A172 (cell line): ENCODE data around the gene CDON. TPM values are rescaled to one million over a fixed set of nuclear protein-coding genes. Genes with fewer than 3 reads are reported as not detected.

Experiments
- DNase-seq: peaks from one replicate; pipeline ENCODE4 v3.0.0-alpha.2; 2015; ENCODE audit warnings: low spot score
- total RNA-seq: library from RNA; depleted of rRNA; stranded (reverse); fragments of >200 nt; shearing (Covaris generic); gene quantifications from 2 replicates; pipeline ENCODE4 v1.2.3, GENCODE V29; 2014

Gene CDON
- total RNA-seq, 1 experiment from 2014 or later = 8.9 TPM

DNA sequence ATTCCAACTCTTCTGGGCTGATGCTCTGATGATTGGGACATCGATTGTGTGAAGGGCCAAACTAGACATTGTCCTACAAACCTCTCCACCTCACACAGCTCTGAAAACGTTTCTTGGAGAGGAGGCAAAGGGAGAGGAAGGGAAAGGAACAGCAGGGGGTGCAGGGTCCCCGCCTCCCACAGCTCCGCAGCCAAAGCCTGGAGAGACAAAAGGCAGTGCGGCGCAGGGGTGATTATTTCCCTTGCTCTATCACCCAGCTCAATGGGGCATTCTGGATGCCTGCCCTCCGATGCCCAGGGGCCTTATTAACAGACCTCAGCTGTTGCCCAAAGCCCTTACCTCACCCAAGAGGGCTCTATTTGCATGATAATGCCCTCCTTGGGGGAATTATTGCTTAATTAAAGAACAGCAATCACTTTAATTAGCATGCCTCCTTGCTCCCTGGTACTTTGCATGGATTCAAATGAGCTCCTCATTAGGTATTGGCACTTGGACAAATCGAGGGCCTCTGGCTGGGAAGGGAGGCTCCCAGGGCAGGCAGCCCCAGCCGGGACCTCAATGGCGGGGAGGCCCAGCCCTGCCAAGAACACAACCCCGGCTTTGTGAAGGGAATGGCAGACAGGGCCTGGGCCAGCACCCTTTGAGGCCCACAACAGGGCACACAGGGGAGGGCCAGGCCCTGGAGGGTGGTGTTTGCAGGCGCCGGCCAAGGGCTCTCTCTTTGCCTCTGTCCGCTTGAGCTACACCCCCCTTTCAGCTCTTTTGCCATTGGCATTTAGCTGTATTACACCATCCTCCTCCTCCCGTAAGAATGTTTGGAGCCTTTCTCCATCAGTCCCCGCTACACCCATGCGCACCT is 19.8 kb upstream of the CDON start:
- no peak for DNase-seq

DNA sequence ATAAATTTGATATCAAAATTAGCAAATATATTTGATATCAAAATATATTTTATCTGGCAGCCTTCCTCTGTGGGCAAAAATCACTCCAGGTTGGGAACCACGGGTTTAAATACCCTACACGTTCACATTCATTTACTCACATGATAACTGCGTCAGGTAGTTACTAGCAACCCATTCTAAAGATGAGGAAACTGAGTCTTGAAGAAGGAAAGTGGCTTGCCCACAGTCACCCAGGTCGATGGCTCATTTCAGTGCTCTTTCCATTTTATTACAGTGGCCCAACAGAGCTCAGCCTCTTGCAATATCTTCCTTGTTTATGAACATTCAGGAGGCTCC is 19.2 kb upstream of the CDON start:
- no peak for DNase-seq

DNA sequence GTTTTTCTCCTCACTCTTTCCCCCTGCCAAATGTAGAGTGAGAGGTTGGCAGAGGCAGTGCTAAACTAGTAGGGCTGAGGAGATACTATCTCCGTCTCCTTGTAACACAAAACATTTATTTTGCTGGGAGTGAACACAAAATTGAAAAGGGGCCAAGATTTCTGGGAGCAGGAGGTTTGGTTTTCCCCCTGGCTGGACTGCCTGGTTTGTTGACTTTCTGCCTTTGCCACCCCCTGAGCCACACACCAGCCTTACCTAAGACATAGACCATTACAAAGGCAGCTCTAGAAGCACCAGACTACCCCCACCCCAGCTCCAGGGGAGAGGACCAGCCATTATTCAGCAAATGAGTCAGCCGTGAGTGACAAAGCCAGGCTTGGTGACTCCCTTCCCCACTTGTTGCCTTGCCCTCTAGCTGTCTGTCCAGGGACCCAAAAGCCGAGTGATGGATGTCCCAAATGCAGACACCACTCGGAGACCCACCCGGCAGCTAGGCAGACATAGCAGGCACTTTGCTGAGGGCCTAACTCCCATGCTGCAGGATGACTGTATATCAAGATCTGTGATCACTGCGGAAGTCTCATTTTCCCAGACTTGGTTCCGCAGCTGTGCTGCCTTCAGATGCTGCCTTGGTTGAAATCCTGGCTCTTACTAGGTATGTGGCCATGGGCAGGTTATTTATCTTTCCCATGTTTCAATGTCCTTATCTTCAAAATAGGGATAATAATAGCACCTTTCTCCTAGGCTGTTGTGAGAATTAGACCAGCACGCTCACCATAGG is 17.7 kb upstream of the CDON start:
- DNase-seq = peak; percentile 53

DNA sequence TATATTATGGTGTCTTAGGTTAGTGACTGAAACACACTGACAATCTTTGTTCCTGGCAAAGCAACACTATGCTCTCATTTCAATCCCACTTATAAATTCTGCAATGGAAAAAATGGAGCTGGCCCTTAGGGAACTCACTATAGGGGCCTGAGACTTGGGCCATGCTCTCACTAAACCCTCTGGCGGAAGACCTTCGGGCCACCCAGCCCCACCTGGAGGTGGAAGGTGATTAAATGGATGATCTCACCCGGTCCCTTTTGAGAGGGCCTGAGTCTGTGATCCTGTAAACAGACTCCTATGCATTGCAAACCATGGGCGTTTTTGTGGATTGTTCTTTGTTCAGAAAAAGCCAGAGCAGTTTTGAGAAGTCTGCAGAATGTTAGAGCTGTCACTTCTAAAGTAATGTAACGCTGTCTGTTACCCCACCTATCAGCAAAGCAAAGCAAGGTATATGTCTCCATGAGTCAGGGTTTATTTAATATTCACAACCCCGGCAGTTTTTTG is 17.0 kb upstream of the CDON start:
- no peak for DNase-seq

DNA sequence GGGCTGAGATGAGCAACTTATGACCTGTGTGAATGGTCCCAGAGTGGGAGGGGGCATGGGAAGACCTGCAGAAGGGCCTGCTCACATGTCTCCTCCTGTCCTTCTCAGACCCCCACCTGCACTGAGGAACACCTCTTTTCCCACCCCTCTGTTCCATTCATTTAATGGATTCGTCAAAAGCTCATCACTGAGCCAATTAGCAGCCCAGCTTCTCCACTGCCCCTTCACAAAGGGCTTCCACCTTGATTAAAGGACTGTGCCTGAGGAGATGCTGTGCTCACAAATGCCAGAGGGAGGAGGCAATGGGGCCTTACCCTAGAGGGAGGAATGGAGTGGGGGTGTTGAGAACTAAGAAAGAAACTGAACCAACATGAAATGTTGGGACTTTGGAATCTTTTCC is 14.0 kb upstream of the CDON start:
- no peak for DNase-seq

DNA sequence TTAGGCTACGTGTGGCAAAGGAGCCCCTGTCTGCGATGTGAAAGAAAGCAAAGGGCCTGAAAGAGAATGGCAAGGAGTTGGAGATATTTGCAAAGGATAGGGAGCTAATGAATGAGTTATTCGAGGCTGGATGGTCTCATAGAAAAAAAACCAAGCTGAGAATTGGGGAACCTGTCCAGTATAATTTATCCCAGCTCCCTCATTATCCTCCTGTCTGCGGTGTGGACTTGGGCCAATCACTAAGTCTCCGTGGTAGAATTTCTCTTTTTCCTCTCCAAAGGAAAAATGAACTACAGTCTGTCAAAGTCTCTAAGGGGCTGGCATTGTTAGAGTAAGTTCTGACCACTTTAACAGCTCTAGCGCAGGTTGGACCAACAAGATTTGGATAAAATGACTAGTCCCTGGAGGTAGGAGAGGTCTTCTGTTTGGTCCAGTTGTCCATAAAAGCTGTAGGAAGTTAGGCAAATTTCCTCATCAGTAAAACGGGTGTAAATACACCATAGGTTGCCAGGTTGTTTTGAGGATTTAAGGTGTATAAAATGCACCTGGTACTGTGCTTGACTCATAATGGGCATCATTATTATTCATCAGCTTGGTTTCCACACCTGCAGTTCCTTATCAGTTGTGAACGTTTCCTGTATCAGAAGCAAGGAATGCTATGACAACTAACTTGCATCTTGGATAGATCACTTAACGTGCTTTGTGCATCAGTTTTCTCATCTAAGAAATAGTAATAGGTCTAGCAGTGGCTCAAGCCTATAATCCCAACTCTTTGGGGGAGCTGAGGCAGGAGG is 10.3 kb upstream of the CDON start:
- no peak for DNase-seq

DNA sequence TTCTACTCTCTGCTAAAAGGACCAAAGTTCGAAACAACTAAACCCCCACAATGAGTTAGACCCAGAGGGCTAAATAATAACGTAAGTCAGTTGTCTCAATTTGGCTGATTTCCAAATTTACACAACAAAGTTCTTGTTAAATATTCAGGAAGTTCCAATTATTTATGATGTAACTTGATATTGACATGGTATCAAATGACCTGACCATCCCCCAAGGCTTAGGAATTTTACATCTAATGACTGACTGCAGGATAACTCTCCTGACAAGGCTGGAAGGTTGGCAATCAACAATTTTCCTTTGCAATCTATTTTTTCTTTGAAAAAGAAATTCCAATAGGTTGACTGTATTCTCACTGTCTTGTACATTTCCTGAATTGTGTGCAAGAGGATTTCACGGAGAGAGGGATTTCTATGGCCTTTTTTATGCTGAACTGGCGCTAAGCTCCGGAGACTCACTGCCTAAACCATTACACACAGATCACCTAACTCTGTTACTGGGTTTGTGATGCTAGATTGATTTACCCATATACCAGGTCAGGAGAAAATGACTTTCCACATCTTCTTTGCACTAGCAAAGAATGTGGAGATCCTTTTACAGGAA is 9.6 kb upstream of the CDON start:
- no peak for DNase-seq

DNA sequence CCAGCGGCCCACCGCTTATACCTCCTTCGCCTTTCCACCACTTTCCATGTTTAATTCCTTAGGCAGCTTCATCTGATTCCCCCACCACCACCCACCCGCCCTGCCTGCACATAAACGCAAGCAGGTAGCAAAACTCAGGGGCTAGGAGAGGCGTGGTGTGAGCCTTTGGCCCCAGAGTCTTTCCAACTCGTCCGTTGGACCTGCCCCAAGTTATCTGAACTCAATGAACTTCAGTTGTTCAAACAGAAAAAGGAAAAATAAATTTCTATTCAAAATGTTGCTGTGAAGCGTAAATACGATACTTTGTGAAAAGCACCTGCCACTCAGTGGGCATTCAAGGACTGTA is 814 bp upstream of the CDON start:
- DNase-seq = no peak

DNA sequence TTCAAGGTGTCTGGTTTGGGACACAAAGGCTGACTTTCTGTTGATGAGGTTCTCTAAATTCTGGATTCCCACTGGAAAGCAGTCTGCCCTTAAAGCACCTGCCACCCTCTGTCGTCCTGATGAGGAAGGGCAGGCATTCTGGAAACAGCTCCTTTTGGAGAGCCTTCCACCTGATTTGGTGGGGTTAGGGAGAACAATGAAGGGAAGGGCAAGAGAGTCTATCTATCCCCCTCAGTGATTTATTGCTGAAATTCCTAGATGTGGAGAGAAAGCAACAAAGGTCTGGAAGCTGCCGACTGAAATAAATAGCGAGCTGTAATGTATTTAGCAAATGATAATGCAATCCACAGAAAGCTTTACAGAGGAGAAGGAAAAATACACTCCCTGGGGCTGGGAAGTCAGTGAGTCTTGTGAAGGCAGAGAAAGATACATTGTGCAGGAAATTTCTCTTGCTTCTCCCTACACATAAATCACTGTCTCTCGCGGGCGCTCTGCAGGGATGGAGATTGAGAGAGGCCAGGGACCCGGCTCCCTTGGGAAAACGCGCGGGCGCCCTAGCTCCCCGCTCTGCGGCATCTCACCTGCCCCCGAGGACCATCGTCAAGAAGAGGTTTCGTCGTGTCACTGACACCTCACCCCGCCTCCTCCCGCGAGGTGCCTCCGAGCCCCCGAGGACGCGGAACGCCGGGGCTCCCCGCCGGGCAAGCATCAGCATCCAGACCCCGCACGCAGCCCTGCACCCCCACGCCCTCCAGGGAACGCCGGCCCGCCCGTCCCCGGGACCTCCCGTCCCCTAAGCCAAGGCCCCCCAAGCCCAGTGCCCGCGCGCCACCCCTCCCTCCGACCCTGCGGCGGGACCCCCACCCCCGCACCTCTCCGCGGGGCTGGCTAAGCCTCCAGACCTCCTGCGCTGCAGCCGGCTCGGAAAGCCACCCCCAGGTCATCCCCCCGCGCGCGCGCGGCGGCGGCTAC is 673 bp downstream of the CDON start:
- peak; percentile 14 for DNase-seq

DNA sequence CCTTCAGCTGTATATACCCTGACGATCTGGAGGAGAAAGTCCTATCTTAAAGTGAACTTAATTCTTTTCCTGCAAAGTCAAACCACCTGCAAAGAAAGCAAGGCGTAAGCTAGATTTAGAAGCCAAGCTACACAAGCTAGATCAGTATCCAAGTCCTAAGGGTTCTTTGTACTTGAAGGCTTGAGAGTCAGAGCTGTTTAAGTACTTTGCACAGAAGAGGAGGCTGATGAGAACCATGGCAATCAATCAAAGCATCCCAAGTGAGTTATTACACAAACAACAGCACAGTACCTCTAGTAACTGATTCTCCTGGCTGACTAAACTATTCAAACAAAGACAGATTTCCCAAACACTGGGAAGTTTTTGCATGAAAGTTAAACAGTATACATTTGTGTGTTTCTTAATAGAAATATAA is 1.9 kb downstream of the CDON start:
- DNase-seq = no peak

DNA sequence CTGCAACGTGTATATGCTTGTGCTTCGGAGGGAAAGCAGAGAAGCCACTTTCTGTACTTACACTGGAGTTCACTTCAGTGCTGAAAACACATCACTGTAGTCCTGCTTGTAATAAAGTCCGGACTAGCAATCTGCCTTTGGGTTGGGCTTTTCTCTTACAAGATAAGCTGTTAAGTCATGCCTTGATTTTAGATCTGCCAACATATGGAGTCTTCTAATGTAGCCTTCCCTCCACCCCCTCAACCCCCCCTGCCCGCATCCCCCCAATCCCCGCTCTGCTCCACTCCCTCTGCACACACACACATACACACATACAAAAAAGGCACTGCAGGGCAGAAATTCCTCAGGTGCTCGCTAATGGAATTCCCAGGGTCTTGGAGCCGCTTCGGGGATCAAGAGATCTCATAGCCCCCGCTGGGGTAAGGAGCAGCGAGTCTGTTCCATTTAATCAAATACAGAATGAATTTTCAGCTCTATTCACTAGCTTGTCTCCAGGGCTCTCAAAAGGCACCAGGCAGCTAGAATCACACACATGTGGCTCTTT is 3.4 kb downstream of the CDON start:
- no peak for DNase-seq

DNA sequence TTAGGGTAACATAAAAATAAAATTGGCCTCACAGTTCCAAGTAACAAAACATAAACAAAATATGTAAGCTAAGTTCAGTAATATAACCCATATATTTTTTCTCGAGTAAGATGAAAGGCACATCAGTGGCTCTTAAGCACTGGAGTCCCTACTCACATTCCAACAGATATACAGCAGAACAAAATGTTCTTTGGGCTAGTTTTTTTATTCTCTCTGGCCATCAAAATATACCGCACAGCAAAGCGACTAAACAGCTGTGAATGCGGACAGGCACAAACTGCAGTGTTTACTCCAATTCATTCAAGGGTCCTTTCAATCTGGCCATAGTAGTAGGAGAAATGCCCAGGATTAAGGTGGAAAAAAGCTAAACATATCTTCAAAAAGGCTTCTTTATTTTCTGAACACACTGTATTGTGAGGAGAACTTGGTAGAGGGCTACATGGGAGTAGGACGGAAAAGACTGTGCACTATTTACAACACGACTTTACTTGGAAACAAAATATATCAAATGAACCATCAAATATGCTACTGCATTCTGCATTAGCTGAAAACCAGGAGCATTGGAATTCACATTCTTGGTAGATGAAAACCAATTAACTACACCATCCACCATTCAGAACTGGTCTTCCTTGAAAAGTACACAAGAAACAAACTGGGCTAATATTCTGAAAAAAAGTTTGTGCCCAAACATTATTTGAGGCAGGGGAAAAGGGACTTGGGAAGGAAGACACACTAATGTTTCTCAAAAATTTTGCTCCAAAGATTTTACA is 4.4 kb downstream of the CDON start:
- DNase-seq = no peak

DNA sequence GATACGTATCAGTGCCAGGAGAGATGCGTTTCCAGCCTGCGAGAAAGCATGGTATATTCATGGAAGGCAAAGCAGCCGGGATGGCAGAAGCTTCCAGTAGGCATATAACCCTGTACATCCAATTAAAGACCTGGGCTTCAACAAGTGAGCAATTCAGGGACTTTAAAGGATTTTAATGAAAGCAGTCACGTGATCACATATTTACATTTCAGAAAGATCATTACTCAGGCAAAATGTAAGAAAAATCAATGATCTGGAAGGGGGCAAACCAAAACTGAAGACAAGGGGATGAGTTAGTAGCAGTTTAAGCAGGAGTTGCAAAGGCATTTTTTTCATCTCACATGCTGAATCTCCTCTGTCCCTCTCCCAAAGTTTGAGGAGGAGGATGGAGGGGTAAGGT is 7.8 kb downstream of the CDON start:
- no peak for DNase-seq

DNA sequence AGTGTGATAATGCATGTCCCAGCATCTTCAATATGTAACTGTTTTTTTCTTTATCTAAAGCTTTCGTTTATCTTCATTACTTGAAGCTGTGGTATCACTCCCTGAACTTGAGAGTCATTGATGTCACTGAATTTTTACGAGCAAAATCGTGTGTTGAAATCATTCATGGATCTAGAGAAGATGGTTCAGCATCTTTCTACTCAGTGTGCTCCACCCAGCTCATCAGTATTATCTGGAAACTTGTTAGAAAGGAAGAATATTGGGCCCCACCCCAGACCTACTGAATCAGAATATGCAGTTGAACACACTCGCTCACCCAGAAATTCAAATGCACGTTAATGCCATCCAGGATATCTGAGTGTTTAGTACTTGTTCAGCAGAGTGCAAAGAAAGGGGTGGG is 8.3 kb downstream of the CDON start:
- no peak for DNase-seq

DNA sequence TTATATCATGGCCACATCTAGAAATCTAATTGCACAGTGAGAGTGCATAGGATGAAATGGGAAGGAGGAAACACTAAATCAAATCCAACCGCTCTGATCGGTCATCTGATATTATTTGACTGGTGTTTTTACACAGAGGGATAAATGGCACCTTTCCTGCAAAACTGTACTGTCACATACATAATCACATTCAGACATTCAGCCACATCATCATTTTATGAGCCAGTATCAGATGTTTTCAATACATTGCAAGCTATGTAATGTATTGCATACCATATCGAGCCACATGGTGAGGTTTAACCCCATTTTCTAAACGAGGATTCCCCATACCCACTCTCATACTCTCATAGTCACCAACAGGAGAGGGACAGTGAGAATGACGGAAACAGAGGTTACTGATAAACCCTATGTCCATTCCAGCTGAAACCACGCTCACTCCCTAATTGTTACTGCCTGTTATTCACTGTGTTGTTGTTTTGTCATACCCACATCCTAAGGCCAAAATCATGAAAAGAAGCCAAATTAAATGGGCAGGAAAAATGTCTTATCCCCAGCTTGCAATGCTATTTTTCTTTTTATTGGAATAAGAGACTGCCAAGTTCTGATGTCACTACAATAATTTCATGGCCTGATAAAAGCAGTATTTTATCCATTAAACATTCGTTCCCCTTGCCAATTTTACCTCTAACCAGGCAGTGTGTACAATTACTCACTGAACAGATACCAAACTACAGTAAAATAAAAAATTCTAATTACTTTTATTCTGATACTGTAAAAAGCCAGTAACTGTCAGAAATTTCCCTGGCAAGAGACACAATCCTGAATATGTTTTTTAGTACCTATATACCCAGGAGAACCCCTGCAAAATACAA is 9.0 kb downstream of the CDON start:
- DNase-seq = no peak

DNA sequence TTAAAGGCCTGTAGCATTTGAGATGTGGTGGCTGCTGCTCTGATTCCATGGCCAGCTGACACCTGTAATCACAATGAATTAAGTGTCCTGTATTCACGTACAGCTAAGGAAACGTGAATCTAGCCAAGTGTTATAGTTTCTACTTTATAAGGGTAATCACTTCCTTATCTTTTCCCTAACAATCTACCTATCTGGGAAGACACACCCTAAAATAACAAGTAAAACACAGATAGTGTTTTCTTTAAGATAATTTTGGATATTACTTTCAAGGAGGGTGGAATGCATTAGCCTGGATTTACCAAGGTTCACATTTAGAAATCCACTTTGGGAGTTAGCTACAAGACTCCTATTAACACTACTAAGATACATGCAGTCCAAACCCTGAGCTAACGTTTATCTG is 11.5 kb downstream of the CDON start:
- DNase-seq = no peak

DNA sequence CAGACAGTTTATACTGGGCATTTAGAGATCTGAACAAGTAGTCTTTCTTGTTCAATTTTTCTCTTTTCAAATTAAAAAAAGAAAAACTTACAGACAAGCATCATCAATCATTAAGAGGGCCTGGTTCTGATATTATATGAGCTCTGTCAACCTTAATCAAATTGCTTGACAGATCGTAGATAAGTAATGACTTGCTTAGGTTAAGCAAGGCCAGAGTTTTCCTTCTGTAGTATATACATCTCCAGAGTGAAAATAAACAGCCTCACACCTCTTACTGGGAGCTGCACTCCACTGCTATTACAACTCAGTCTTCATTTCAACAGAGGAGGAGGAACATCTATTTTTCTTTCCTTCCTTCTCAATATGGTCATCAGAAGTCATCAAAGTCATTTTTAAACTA is 13.5 kb downstream of the CDON start:
- DNase-seq = no peak

DNA sequence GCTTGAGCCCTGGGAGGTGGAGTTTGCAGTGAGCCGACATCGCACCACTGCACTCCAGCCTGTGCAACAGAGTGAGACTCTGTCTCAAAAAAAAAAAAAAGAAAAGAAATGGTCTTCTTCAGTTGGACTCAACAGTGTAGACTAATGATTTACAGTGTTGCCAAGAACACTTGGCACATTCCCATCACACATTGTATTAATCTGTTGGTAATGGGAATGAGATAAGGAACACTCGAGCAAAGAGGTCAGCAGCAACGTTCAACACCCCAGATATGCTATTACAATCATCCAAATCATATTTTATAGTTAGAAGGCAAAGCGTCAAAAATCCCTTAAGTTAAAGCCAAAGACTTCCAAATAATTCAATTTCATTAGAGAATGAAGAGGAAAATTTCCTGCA is 14.5 kb downstream of the CDON start:
- DNase-seq = no peak
